Stimulated activated naive CD4-positive, alpha-beta T cell treated with Interleukin-2 at 50 U/mL for 16 hours (primary cell): Measurements from ENCODE around the gene SNRPE.

Source experiments
- DNase-seq: peaks from one replicate; lab custom pipeline; 2025; lab: John Stamatoyannopoulos, UW

The SNRPE gene

DNA sequence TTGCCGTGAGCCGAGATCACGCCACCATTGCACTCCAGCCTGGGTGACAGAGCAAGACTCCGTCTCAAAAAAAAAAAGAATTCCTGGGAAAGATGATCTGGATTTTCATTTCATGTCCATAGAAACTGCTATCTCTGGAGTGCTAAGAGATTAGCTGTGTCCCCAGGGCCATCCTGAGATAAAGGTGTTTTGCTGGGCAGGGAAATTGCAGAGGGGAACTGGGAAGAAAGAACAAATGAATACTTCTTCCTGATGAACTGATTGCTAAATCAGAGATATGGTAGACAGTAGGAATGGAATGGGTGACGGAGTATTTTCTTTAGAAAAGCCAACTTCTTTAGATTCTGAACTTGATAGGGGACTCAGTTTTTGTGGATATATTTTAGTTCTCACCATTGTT, 19.2 kb downstream of the SNRPE start:
- DNase-seq = no peak

DNA sequence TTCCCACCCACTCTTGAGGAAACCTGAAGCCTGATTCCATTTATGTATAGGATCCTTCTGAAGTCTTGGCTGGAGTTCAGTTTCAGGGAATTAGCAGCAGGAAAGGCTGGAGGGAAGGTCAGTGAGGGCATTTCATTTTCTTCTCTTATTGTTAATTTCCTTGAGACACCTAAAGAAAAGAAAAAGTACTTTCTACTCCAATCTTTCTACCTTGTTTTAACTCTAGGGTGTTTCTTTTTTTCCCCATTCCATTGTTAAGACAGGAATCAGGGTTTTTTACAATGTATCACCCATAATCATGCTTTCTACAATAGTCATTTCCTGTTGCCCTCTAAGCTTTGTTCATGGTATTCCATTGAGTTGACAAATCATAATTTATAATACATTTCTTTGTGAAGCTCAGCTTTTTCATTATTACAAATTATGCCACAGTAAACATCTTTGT, 27.4 kb downstream of the SNRPE start:
- no peak for DNase-seq

DNA sequence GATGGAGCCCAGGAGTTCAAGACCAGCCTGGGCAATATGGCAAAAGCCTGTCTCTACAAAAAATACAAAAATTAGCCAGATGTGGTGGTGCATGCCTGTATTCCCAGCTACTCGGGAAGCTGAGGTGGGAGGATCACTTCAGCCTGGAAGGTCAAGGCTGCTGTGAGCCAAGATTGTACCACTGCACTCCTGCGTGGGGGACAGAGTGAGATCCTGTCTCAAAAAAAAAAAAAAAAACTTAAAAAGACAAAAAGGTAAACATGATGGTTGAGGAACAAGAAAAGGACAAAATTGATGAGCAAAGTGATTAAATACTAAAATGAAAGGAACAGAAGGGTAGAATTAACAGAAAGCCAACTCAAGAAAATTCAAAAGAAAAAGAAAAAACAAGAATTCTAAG, 30.6 kb downstream of the SNRPE start:
- no peak for DNase-seq

DNA sequence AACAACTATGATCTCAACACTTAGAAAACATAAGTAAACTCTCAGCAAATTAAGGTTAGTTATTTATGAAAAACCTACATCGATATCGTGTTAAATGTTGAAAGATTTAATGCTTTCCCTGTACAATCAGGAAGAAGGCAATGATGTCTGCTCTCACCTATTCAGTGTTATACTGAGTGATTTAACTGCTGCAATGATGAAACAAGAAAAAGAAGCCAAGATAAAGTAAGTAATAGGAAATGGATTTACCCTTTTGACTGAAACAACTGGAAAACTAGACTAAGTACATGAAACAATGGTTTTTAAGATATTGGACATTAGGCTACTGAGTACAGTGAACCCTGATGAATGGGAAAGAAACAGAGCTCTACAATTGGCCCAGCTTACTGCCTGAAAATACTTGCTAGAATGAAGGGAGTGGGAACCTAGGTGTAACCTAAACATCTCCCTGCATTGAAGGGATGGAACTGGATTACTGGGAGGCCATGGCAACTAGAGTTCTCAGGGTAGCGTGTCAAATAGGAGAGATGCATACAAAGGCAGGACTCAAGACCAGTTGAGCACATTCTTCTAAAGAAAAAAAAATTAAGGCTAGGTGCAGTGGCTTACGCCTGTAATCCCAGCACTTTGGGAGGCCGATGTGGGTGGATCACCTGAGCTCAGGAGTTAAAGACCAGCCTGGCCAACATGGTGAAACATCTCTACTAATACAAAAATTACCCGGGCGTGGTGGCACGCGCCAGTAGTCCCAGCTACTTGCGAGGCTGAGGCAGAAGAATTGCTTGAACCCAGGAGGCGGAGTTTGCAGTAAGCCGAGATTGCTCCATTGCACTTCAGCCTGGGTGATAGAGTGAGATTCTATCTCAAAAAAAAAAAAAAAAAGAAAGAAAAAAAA, 37.3 kb downstream of the SNRPE start:
- no peak for DNase-seq

DNA sequence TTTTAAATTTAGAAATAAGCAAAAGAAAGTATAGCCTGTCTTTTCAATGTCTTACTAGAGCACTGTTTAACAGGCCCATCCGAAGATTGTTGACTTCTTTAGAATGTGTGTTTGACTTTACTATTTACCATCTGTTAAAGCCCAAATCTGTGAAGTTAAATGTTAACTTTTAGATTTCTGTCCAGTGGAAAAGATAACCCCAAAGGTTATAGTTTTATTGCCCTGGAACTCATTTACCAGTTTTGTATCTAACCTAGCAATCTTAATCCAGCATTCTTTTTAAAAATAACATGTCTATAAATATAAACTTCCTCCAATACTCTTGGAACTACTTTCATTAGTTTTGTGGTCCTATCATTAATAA, 37.9 kb downstream of the SNRPE start:
- DNase-seq = no peak

DNA sequence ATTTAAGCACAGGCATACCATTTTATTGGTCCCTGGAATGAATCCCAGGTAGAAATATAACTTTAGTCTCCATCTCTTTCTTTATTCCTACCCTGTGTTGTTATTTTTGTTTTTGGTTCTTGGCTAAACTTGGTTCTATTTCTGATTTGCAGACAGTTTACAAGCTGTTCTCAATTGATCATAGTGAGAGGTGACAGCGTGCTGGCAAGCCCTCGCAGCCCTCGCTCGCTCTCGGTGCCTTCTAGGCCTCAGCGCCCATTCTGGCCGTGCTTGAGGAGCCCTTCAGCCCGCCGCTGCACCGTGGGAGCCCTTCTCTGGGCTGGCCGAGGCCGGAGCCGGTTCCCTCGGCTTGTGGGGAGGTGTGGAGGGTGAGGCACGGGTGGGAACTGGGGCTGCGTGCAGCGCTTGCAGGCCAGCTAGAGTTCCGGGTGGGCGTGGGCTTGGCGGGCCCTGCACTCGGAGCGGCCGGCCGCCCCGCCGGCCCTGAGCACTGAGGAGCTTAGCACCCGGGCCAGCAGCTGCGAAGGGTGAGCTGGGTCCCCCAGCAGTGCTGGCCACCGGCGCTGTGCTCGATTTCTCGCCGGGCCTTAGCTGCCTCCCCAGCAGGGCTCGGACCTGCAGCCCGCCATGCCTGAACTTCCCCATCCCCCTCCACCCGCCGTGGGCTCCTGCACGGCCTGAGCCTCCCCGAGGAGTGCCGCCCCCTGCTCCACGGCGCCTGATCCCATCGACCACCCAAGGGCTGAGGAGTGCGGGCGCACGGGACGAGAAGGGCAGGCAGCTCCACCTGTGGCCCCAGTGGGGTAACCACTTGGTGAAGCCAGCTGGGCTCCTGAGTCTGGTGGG, 38.7 kb downstream of the SNRPE start:
- no peak for DNase-seq

DNA sequence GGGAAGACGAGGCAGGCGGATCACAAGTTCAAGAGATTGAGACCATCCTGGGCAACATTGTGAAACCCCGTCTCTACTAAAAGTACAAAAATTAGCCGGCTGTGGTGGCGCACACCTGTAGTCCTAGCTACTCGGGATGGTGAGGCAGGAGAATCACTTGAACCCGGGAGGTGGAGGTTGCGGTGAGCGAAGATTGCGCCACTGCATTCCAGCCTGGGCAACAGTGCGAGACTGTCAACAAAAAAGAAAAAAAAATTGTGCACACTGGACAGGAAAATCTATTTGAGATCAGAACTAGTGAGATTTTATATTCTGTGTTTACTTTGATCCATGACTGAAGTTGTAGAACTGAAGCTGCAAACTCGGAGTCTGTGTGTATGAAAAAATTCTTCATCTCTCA, 40.2 kb downstream of the SNRPE start:
- DNase-seq = no peak

DNA sequence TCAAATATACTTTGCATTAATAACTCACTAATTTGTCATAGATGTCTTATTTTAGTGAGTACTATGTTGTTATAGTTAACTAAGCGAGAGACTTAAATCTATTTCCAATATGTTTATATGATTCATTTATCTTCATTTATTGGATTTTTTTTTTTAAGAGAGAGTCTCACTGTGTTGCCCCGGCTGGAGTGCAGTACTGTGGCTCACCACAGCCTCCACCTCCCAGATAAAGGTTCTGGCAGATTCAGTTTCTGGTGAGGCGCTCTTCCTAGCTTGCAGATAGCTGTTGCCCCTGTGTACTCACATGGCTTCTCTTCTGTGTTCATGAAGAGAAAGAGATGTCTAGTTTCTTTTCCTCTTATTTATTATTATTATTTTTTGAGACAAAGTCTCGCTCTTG, 43.9 kb downstream of the SNRPE start:
- no peak for DNase-seq

DNA sequence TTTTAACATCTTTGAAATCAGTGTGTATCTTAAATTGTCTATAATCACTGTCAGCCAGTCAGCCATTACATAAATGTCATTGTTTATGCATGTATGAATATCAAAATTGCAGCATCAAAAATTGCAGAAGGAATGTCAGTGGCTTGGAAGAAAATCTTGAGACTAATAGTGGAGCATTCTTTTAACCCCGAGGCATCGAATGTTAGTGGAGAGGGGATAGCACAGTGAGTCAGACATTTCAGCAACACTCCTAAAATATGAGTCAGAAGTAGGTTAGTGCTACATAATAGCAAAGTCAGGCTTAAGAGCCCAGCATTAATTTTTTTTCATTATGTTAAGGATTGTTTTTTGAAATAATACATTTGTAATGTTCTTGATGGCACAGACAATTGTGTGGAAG, 45.5 kb downstream of the SNRPE start:
- no peak for DNase-seq

DNA sequence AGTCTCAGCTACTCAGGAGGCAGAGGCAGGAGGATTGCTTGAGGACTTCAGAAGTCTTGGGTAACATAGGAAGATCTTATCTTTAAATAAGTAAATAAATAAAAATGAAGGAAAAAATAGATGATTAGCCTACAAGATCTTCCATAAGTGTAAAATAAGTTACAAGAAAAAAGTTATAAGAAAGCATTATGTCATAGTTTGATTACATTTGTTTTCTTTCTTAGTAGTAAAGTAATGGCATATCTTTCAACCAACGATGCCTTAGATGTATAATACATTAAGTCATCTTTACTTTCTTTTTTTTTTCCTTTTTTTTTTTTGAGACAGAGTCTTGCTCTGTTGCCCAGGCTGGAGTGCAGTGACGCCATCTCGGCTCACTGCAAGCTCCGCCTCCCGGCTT, 46.5 kb downstream of the SNRPE start:
- DNase-seq = no peak

DNA sequence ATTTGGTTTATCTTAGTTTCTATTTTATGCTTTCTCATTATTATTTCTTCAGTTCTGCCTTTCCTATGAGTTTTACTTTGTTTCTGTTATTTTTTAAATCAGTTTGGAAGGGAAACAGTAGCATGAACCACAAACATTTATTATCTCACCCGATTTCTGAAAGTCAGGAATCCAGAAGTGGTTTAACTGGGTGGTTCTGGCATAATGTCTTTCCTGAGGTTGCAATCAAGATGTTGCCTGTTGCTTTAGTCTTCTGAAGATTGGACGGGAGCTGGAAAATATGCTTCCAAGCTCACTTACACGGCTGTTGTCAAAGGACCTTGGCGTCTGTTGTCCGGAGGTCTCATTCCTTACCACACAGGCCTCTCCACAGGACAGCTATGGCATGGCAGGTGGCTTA, 50.4 kb downstream of the SNRPE start:
- no peak for DNase-seq

DNA sequence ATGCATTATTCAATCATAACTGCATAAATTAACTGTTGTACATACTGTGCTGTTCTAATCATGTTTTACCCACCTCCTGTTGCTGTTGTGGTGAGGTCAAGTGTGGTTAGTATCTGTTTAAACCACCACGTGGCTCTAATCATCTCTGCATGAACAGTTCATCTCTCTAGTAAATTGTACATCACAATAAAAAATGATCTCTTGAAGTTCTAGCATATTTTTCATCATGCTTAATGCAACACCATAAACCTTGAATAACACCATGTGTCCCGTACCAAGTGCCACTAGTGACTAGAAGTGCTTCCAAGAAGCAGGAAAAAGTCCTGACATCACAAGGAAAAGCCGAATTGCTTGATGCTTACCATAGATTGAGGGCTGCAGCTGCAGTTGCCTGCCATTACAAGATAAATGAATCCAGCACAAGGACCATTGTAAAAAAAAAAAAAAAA, 51.7 kb downstream of the SNRPE start:
- DNase-seq = no peak

DNA sequence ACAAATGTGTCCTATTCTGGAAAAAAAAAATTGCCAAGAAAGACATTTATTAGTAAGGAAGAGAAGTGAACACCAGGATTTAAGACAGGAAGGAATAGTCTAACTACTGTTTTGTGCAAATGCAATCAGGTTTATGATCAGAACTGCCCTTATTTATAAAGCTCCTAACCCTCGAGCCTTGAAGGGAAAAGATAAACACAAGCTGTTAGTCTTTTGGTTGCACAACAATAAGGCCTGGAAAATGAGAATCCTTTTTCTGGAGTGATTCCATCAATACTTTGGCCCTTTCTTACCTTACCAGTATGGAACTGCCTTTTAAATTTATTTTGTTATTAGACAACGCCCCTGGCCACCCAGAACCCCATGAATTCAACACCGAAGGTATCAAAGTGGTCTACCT, 52.9 kb downstream of the SNRPE start:
- no peak for DNase-seq

DNA sequence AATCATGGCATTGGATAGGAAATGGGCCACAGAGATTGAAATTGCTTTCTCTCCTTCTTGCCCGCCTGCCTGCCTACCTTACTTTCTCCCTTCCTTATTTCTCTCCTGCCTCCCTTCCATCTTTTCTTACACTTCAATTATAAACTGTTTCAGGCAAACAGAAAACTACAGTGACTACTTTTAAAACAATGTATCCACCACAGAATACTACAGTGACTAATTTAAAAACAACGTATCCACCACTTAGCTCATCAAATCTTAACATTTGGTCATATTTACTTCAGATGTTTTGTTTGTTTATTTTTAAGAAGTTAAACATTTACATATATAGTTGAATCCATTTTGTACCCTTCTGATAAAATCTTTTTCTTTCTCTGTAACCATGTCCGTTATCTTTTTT, 54.4 kb downstream of the SNRPE start:
- no peak for DNase-seq

DNA sequence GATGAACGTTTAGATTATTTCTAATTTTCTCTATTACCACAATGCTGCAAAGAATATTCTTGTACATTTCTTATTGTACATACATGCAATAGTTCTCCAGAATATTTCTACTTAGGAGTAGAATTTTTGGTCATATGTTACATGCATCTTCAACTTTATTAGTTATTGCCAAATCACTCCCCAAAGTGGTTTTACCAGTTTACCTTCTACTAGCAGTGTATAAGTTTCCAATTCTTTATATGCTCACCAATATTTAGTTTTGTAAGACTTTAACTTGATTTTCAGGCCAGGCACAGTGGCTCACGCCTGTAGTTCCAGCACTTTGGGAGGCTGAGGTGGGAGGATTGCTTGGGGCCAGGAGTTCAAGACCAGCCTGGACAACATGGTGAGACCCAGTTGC, 55.4 kb downstream of the SNRPE start:
- no peak for DNase-seq
